ENCODE data around the gene SNRNP70. TPM values are rescaled to one million over a fixed set of nuclear protein-coding genes. Genes with fewer than 3 reads are reported as not detected.
"Not testable (repeated sequence)": the region's sequence is repeated elsewhere in the genome, so short reads cannot be mapped to it uniquely, and the experiment has no call there.

SNRNP70 gene, protein sequence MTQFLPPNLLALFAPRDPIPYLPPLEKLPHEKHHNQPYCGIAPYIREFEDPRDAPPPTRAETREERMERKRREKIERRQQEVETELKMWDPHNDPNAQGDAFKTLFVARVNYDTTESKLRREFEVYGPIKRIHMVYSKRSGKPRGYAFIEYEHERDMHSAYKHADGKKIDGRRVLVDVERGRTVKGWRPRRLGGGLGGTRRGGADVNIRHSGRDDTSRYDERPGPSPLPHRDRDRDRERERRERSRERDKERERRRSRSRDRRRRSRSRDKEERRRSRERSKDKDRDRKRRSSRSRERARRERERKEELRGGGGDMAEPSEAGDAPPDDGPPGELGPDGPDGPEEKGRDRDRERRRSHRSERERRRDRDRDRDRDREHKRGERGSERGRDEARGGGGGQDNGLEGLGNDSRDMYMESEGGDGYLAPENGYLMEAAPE
- 265 and 348 TPM in 2 replicates for total RNA-seq (2014; rRNA removed; shearing (Covaris generic))
- 186 and 187 TPM in 2 replicates for polyA plus RNA-seq (2015; cell fraction: cytosol; rRNA removed)
- polyA plus RNA-seq (2015; cell fraction: nucleus; rRNA removed), result 423 and 454 TPM in 2 replicates

DNA sequence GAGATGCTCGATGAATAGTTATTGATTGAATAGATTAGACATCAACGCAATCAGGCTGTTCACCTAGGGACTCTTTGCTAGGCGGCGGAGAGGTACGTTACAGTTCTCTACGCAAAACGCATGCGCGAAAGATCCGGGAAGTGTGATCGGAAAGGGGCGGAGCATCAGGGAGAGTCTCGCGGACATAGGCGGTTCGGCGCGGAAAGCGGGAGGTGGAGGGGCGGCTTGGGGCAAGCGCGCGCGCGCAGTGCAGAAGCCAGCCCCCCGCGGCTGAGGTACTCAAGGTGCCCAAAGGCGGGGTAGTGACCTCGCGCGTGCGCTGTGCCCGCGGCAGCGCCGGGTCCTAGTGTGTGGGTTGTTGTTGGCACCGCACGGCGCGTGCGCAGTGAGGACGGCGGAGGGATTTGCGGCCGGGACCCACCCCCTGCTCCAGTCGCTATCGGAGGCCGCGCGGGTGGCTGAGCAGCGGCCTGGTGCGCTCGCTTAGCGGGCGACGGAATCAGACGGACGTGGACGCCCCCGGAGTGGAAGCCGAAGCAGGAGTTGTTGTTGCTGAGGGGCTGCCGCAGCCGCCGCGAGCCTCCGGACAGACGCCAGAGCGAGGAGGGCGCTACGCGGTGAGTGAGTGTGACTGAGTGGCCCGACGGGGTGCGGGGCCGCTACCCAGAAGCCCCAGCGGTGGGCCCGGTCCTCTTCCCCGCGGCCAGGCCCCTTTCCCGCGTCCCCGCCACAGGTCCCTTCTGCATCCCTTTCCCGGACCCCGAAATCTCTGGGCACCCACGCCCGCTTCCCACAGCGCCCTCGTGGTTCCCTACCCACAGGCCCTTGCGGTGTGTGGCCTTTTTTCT lies at the start of gene SNRNP70:
Gene SNRNP70, plus strand, starts transcription at position 432 of the 848 bp plus-strand sequence. CDS start 964 bp downstream, outside the sequence.
- peak; percentile 99 for DNase-seq (ENCODE audit: low read depth)

DNA sequence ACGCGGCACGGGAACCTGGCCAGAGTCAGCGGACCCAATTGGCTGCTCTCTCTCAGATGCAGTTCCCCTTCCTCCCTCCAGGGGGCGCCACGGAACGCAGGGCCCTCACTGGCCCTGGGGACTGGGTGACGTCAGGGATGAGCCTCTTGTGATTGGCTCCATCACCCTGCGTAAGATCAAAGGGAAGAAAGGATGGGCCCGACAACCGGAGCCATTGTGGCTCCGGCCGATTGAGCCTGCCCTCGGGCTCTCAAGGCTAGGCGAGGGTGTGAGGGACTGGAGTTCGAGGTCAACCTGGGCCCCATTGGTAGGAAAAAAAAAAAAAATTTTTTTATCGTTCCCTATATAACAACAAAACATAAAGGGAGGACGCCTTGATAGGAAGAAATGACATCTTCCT lies 48.4 kb upstream of the SNRNP70 start, which contains the start of gene CGB1:
Gene CGB1, minus strand, starts transcription at position 81 of the 400 bp plus-strand sequence. CDS start 184 bp downstream, outside the sequence.
- not testable (repeated sequence) for DNase-seq (ENCODE audit: low read depth)

DNA sequence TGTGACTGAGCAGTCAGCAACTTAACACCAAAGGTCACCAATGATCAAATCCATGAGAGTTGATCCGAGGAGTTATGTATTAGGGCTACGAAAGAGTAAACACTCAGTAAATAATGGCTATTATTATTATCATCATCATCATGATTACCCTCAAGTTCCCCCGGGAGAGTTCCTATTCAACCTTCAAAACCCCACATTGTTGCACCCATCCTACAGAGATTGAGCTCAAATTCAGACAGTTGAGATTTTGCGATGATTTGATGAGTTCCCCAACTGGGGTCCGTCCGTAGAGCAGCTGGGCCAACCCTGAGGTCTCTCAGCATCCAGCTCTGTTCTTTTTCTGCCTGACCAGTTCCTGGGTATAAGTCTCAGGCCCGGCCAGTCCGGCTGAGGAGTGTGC lies 47.1 kb upstream of the SNRNP70 start:
- not testable (repeated sequence) for DNase-seq (ENCODE audit: low read depth)

DNA sequence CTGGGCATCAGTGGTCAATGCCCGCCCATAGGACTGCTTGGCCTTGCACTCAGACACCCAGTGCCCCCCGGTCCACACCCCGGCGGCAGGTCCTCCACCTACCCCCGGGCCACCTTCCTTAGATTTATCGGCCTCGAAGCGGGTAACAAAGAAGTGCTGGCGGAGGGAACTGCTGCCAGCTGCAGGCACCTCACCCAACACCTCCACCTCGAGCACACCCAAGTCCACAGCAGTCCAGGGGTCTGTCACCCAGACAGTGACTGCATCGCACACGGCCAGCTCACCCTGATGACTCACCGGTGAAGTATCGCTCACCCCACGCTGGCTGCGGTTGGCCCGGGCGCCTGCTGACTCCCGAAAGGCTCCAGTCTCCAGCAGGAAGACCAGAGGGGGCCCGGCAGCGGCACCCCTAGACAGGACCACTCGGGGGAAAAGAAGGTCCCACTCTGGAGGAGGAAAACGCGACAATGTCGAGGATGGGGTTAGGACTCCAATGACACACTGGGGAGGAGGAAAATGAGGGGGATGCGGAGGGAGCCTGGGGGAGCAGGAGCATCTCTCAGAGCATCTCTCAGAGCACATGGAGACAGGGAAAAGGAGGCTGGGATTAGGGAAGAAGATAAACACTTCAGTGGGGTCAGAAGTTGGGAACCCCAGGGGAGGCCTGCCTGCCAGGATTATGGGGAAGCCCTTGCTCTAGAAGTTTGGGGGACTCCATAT lies 46.5 kb upstream of the SNRNP70 start:
- peak; percentile 86 for DNase-seq (ENCODE audit: low read depth)

DNA sequence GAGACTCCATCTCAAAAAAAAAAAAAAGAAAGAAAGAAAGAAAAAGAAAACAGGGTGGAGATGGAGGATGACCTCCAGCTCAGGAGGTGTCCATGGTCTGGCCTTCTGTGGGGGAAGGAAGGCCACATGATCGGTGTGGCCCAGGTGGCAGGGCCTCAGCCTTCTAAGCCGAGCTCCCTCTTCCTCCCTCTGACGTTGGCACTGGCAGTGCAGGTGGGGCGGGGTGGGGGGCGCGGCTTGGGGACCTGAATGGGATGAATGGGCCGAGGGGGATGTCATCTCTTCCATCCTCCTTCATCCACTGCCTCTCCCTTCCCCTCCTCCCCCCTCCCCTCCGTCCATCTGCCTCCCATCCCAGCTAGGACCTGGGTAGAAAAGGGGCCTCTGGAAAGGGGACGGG lies 45.5 kb upstream of the SNRNP70 start:
- DNase-seq (ENCODE audit: low read depth), result not testable (repeated sequence)

DNA sequence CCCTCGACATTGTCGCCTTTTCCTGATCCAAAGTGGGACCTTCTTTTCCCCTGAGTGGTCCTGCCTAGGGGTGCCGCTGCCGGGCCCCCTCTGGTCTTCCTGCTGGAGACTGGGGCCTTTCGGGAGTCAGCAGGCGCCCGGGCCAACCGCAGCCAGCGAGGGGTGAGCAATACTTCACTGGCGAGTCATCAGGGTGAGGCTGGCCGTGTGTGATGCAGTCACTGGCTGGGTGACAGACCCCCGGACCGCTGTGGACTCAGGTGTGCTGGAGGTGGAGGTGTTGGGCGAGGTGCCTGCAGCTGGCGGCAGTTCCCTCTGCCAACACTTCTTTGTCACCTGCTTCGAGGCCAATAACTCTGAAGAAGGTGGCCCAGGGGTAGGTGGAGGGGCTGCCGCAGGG lies 43.1 kb upstream of the SNRNP70 start:
- peak; percentile 71 for DNase-seq (ENCODE audit: low read depth)

DNA sequence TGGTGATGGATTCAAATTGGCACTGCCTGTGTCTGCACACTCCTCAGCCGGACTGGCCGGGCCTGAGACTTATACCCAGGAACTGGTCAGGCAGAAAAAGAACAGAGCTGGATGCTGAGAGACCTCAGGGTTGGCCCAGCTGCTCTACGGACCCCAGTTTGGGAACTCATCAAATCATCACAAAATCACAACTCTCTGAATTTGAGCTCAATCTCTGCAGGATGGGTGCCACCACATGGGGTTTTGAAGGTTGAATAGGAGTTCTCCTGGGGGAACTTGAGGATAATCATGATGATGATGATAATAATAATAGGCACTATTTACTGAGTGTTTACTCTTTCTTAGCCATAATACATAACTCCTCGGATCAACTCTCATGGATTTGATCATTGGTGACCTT lies 42.6 kb upstream of the SNRNP70 start:
- DNase-seq (ENCODE audit: low read depth), result not testable (repeated sequence)

DNA sequence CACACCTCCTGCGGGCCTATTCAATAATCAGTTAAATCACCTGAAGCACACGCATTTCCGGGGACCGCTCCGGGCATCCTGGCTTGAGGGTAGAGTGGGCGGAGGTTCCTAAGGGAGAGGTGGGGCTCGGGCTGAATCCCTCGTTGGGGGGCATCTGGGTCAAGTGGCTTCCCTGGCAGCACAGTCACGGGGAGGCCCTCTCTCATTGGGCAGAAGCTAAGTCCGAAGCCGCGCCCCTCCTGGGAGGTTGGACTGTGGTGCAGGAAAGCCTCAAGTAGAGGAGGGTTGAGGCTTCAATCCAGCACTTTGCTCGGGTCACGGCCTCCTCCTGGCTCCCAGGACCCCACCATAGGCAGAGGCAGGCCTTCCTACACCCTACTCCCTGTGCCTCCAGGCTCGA lies 41.7 kb upstream of the SNRNP70 start, which contains the start of gene CGB5:
Gene CGB5, plus strand, starts transcription at position 301 of the 400 bp plus-strand sequence. CDS start 362 bp downstream, outside the sequence.
- not testable (repeated sequence) for DNase-seq (ENCODE audit: low read depth)

DNA sequence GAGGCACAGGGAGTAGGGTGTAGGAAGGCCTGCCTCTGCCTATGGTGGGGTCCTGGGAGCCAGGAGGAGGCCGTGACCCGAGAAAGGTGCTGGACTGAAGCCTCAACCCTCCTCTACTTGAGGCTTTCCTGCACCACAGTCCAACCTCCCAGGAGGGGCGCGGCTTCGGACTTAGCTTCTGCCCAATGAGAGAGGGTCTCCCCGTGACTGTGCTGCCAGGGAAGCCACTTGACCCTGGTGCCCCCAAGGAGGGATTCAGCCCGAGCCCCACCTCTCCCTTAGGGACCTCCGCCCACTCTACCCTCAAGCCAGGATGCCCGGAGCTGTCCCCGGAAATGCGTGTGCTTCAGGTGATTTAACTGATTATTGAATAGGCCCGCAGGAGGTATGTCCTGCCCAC lies 36.2 kb upstream of the SNRNP70 start, which contains the start of gene CGB8:
Gene CGB8, minus strand, starts transcription at position 101 of the 400 bp plus-strand sequence. CDS start 372 bp downstream, outside the sequence.
- DNase-seq (ENCODE audit: low read depth), result not testable (repeated sequence)

DNA sequence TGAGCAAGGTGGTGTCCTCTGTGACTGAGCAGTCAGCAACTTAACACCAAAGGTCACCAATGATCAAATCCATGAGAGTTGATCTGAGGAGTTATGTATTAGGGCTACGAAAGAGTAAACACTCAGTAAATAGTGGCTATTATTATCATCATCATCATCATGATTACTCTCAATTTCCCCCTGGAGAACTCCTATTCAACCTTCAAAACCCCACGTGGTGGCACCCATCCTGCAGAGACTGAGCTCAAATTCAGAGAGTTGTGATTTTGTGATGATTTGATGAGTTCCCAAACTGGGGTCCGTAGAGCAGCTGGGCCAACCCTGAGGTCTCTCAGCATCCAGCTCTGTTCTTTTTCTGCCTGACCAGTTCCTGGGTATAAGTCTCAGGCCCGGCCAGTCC lies 35.4 kb upstream of the SNRNP70 start:
- DNase-seq (ENCODE audit: low read depth), result not testable (repeated sequence)

DNA sequence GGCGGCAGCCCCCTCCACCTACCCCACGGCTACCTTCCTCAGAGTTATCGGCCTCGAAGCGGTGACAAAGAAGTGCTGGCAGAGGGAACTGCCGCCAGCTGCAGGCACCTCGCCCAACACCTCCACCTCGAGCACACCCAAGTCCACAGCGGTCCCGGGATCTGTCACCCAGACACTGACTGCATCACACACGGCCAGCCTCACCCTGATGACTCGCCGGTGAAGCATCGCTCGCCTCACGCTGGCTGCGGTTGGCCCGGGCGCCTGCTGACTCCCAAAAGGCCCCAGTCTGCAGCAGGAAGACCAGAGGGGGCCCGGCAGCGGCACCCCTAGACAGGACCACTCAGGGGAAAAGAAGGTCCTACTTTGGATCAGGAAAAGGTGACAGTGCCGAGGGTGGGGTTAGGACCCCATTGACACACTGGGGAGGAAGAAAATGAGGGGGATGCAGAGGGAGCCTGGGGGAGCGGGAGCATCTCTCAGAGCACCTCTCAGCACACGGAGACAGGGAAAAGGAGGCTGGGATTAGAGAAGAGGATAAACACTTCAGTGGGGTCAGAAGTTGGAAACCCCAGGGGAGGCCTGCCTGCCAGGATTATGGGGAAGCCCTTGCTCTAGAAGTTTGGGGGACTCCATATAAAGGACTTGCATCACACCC lies 34.7 kb upstream of the SNRNP70 start:
- peak; percentile 87 for DNase-seq (ENCODE audit: low read depth)

DNA sequence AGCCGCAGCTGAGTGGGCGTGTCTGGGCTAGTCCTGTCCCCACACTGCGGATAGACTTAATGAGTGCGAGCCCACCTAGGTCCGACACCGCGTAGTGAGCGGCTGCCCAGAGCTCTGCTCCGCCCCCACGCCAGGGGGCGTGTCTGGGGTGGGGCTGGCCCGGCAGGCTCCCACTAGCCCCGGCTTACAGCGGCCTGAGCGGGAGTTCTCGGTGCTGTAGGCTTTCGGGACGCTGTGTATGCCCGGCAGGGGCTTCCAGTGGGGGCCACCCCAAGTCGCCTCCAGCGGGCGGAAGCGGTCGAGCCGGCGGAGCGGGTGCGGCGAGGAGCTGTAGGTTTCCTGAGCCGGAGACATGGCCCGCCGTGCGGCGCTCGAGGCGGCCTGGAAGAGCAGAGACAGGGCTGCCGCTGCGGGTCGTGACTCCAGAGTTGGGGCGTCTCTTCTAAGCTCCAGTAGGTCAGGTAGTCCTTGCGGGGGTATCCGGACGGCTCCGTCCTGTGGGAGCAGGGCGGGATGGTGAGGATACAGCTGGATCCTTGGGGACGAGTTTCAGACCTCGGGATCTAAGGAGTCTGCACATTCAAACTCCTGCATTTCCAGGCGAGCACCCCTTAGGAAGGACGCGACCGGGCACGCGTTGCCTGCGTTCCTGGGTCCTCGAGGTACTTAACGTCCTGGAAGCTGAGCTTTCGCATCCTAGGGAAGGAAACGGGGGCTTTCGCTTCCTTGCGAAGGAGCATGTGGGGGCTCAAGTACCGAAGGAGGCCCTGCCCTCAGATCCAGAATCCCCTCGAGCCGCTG lies 28.9 kb upstream of the SNRNP70 start:
- DNase-seq (ENCODE audit: low read depth), result peak; percentile 58

DNA sequence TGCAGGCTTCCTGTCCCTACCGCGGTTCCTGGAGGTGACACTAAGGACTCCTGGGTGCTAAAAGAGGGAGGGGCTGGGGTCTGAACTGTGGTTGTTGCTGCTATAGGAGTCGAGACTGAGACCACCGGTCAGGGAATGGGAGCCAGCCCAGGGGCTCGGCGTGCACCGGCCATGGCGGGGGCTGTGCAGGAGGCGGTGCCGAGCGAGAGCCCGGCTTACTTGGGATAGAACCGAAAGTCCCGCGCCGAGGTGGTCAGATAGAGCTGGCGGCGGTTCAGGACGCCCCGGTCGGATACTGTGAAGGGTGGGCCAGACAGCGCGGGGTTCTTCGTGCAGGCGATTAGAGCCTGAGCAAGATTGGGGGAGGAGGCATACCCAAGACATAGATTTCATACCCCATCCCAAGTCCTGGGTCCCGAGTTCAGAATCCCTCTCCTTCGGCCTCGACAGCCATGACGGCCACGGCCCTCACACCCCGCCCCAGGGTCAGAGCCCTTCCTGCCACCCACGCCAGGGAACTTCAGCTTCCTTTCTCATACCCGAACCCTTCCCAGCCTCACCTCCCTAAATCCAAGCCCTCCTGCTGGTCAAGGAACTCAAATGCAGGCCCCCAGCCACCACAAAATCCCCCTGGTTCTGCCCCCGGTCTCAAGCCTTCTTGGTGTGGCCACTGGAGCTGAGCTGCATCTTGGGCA lies 28.2 kb upstream of the SNRNP70 start:
- not testable (repeated sequence) for DNase-seq (ENCODE audit: low read depth)

DNA sequence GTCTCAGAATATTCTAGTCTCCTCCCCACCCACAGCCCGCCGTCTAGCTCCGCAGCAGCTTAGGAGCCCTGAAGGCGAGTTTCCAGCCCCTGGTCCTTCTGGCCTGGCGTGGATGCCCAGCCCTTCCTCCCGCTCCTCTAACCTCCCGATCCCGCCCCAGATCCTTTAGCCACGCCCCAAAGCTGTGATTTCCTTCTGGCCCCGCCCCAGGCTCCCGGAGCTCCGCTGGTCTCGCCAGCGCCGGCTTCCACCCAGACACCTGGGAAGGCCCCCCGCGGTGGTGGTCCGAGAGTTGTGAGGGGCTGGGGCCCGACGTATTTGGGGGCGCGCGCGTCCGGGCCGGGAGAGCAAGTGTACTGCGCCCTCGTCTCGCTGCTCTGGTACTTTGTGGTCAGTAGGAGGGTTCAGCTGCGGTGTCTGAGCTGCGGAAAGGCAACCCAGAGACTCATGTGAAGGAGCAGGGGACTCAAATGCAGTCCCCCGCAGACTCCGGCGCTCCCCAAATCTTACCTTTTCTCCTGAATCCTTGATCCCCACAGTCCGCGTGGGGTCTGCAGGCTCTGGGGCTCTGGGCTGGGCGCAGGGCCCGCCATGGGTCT lies 27.5 kb upstream of the SNRNP70 start, which contains the start of gene CGB7:
Gene CGB7, minus strand, starts transcription at position 114 of the 599 bp plus-strand sequence. CDS start 2,374 bp downstream, outside the sequence.
- DNase-seq (ENCODE audit: low read depth), result peak; percentile 60

DNA sequence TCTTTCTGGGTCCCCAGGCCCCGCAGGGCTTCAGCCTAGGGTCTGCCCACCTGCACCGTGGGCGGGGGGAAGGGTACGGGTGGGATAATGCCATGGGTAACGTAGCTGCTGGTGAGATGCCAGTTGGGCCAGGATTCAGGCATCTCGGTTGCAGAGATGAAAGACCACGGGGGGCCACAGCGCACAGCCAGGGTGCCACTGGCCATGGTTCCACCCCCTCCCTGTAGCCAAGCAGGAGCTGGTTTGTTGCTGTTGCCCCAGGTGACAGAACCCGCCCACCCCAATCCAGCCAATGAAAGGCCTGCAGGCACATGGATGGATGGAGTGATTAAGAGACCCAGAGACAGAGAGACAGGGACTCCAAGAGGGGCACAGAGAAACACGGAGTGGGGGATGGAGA lies 26.7 kb upstream of the SNRNP70 start:
- DNase-seq (ENCODE audit: low read depth), result no peak

DNA sequence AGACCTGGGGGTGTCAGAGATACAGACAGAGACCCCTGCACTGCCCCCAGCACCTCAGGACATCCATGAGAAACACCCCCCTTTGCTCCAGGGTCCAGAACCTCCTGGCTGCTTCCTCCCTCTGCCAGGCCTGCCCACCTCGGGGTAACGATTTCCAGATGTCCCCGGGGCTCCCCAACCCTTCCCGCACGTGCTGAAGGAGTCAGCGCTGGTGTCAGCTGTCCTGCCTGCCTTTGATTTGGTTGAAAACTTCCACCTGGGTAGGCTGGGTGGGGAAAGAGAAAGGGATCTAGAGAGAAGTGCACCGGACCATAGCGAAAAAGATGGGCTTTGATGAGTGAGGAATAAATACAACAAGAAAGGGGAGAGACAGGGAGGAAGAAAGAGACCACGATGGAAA lies 26.2 kb upstream of the SNRNP70 start:
- DNase-seq (ENCODE audit: low read depth), result no peak

DNA sequence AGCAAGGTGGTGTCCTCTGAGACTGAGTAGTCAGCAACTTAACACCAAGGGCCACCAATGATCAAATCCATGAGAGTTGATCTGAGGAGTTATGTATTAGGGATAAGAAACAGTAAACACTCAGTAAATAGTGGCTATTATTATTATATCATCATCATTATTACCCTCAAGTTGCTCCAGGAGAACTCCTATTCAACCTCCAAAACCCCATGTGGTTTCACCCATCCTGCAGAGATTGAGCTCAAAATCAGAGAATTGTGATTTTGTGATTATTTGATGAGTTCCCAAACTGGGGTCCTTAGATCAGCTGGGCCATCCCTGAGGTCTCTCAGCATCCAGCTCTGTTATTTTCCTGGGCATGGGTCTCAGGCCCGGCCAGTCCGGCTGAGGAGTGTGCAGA lies 24.3 kb upstream of the SNRNP70 start:
- no peak for DNase-seq (ENCODE audit: low read depth)

DNA sequence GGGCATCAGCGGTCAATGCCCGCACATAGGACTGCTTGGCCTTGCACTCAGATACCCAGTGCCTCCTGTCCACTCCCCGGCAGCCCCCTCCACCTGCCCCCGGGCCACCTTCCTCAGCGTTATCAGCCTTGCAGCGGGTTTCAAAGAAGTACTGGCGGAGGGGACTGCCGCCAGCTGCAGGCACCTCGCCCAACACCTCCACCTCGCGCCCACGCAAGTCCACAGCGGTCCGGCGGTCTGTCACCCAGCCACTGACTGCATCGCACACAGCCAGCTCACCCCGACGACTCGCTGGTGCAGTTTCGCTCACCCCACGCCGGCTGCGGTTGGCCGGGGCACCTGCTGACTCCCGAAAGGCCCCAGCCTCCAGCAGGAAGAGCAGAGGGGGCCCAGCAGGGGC lies 23.8 kb upstream of the SNRNP70 start:
- DNase-seq (ENCODE audit: low read depth), result no peak
